Esophagus muscularis mucosa (tissue), 4 donors: ENCODE data around the gene TMEM135. TPM values are rescaled to one million over a fixed set of nuclear protein-coding genes. Genes with fewer than 3 reads are reported as not detected.

ENCODE experiments used
- DNase-seq: peaks from one replicate; pipeline ENCODE4 v3.0.0-alpha.2; 2017; ENCODE audit errors: extremely low spot score
- H3K27ac ChIP-seq, 4 donors: fragments of 200-600 bp; sonication (generic); replicated peaks in 1 of 4; 1 replicate in 3 of 4; 2 replicates in 1 of 4; pipeline ENCODE4 v1.5.1; 2016 to 2019; ENCODE audit warnings: mild to moderate bottlenecking in 1 of 4
- H3K27me3 ChIP-seq, 4 donors: fragments of 200-600 bp; sonication (generic); one replicate each; pipeline versions ENCODE4 v1.5.1 to v1.6.0; 2016 to 2019
- H3K36me3 ChIP-seq, 4 donors: fragments of 200-600 bp; sonication (generic); one replicate each; pipeline ENCODE4 v1.5.1; 2016 to 2019
- H3K4me1 ChIP-seq, 4 donors: fragments of 200-600 bp; sonication (generic); one replicate each; pipeline ENCODE4 v1.5.1; 2016 to 2019
- H3K4me3 ChIP-seq, 4 donors: fragments of 200-600 bp; sonication (generic); 1 replicate in 2 of 4; 2 replicates in 2 of 4; pipeline ENCODE4 v1.5.1; 2016 to 2019; ENCODE audit warnings: mild to moderate bottlenecking in 4 of 4, moderate library complexity in 1 of 4
- H3K9me3 ChIP-seq, 4 donors: fragments of 200-600 bp; sonication (generic); 1 replicate in 3 of 4; 2 replicates in 1 of 4; pipeline ENCODE4 v1.5.1; 2016 to 2019
- CTCF ChIP-seq, 3 experiments: fragments of 200-600 bp in 2 of 3; fragments of 450-650 bp in 1 of 3; sonication (generic) in 2 of 3; IDR thresholded peaks; one replicate each; pipeline ENCODE4 v1.5.1; 2017 to 2019; ENCODE audit warnings: antibody characterized with exemption in 3 of 3, mild to moderate bottlenecking in 2 of 3, moderate library complexity in 1 of 3
- EP300 ChIP-seq: sonication (generic); formaldehyde crosslinking; IDR thresholded peaks from one replicate; pipeline ENCODE4 v1.6.1; 2017; ENCODE audit warnings: antibody characterized with exemption
- POLR2A ChIP-seq: fragments of 450-650 bp; IDR thresholded peaks from one replicate; pipeline ENCODE4 v1.6.1; 2017; ENCODE audit warnings: antibody characterized with exemption, moderate library complexity, mild to moderate bottlenecking, low read depth
- POLR2AphosphoS5 ChIP-seq, 2 donors: sonication (generic); formaldehyde crosslinking; IDR thresholded peaks; one replicate each; pipeline ENCODE4 v1.6.1; 2017; ENCODE audit warnings: antibody characterized with exemption in 2 of 2
- WGBS: methylation state at CpG from one replicate; pipeline ENCODE4 v1.1.5; 2018; 5-methylcytosine and 5-hydroxymethylcytosine counted together
- intact Hi-C: fragments of 100-400 bp; cut with DNase I; formaldehyde crosslinking; loops from one replicate; pipeline ENCODE4 v1.15.1; 2023
- total RNA-seq, 4 donors: library from RNA; depleted of rRNA; stranded (reverse); fragments of >200 nt; gene quantifications; one replicate each; pipeline versions ENCODE4 v1.1.0 to v1.2.1, GENCODE V29; 2016

TMEM135 gene
- total RNA-seq, 4 donors from 2014 or later: 11.6 to 19.5 (median 14.9) TPM

- no peak for TF ChIP-seq CTCF (IDR thresholded peaks at IDR 0.05)
- no peak for TF ChIP-seq EP300
- TF ChIP-seq POLR2AphosphoS5 (IDR thresholded peaks at IDR 0.05): no peak
- TF ChIP-seq POLR2A: no peak
- Histone ChIP-seq H3K4me3 (no peak overlapping the region), H3K27ac (no peak overlapping the region), H3K9me3 (peaks cover 0 to 11% (median 5%) of the 10 kb centered on the region in 4 donors), H3K27me3 (no peaks in the 10 kb centered on the region), H3K36me3 (no peaks in the 10 kb centered on the region), H3K4me1 (peaks cover 0 to 9% (median 2%) of the 10 kb centered on the region in 4 donors)
- intact Hi-C loops: no loop called here
- no peak for DNase-seq
- WGBS: 96% methylated on average over 1 of the region's 1 CpG
Observed at GRCh38 chr11:87139475-87139874, 101.7 kb downstream of the TMEM135 start.

GRCh38 chr11:87141322-87141721 is 103.6 kb downstream of the TMEM135 start:
- H3K4me3 ChIP-seq: no peak overlapping the region
- WGBS: 78% methylated on average over 2 of the region's 2 CpGs
- no peak overlapping the region for H3K27ac ChIP-seq
- DNase-seq: no peak
- peaks cover 0 to 9% (median 2%) of the 10 kb centered on the region in 4 donors for H3K4me1 ChIP-seq
- H3K9me3 ChIP-seq: peaks cover 0 to 11% (median 5%) of the 10 kb centered on the region in 4 donors
- H3K27me3 ChIP-seq: no peaks in the 10 kb centered on the region
- intact Hi-C loops: no loop called here
- no peaks in the 10 kb centered on the region for H3K36me3 ChIP-seq
- TF ChIP-seq POLR2AphosphoS5 (IDR thresholded peaks at IDR 0.05) (no peak), EP300 (no peak), POLR2A (no peak), CTCF (IDR thresholded peaks at IDR 0.05) (no peak)

- no peaks in the 10 kb centered on the region for H3K36me3 ChIP-seq
- H3K4me3 ChIP-seq: no peak overlapping the region
- 93% methylated on average over 3 of the region's 3 CpGs for WGBS
- peaks cover 0 to 5% (median 2%) of the 10 kb centered on the region in 4 donors for H3K4me1 ChIP-seq
- H3K27me3 ChIP-seq: no peaks in the 10 kb centered on the region
- no peak for DNase-seq
- H3K9me3 ChIP-seq: peaks cover 0 to 11% (median 5%) of the 10 kb centered on the region in 4 donors
- TF ChIP-seq POLR2A (no peak), CTCF (IDR thresholded peaks at IDR 0.05) (no peak), EP300 (no peak), POLR2AphosphoS5 (IDR thresholded peaks at IDR 0.05) (no peak)
- no peak overlapping the region for H3K27ac ChIP-seq
- intact Hi-C loops: no loop called here
Observed at GRCh38 chr11:87141980-87142514, 104.3 kb downstream of the TMEM135 start.

GRCh38 chr11:87142594-87142993 is 104.9 kb downstream of the TMEM135 start:
- Histone ChIP-seq H3K4me3 (no peak overlapping the region), H3K9me3 (peaks cover 0 to 11% (median 5%) of the 10 kb centered on the region in 4 donors), H3K36me3 (no peaks in the 10 kb centered on the region), H3K27ac (no peak overlapping the region), H3K4me1 (peaks cover 0 to 5% (median 2%) of the 10 kb centered on the region in 4 donors), H3K27me3 (no peaks in the 10 kb centered on the region)
- no peak for DNase-seq
- TF ChIP-seq POLR2AphosphoS5 (IDR thresholded peaks at IDR 0.05): no peak
- TF ChIP-seq POLR2A: no peak
- TF ChIP-seq EP300: no peak
- no peak for TF ChIP-seq CTCF (IDR thresholded peaks at IDR 0.05)
- WGBS: 100% methylated on average over 1 of the region's 1 CpG
- intact Hi-C loops: no loop called here

- no peaks in the 10 kb centered on the region for H3K27me3 ChIP-seq
- no peak overlapping the region for H3K4me3 ChIP-seq
- H3K9me3 ChIP-seq: peaks cover 0 to 11% (median 5%) of the 10 kb centered on the region in 4 donors
- intact Hi-C loops: no loop called here
- H3K4me1 ChIP-seq: peaks cover 0 to 5% (median 2%) of the 10 kb centered on the region in 4 donors
- DNase-seq: no peak
- no peak overlapping the region for H3K27ac ChIP-seq
- WGBS: 95% methylated on average over 4 of the region's 4 CpGs
- no peaks in the 10 kb centered on the region for H3K36me3 ChIP-seq
- TF ChIP-seq POLR2A: no peak
Observed at GRCh38 chr11:87143641-87144040, 105.9 kb downstream of the TMEM135 start.
